ENCODE measurements around the gene AGPAT2. TPM values are rescaled to one million over a fixed set of nuclear protein-coding genes. Genes with fewer than 3 reads are reported as not detected.

AGPAT2 gene
- total RNA-seq, 1 donor from 2014 or later, result 106 TPM

DNA sequence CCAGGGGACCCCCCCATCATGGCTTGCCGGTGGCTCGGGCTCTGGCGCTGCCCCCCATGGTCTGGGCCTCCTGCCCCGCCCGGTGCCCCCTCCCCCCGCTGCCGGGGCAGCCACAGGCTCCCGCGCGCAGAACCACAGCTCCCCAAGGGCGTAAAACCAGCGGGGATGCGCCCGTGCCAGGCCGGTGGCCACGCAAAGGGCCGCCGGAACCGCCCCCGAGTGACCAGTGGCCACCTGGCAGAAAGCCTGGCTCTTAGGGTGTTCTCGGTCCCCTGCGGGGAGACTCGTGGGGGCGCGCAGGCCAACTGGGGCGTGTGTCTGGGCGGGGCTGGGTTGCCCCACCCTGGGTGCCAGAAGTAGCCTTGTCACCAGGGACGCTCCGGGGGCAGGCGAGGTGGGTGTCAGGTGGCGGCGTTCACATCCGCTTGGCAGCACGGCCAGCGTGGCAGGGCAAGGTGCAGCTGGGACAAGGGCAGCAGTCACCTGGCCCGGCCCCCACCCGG, 515 bp upstream of the AGPAT2 start:
- H3K36me3 ChIP-seq, result no peaks in the 10 kb centered on the region
- peak overlapping the region; percentile 93 for H3K27ac ChIP-seq
- no peaks in the 10 kb centered on the region for H3K27me3 ChIP-seq (ENCODE audit: low read depth)
- H3K4me1 ChIP-seq, result peaks cover 63% of the 10 kb centered on the region
- ATAC-seq, result peak; percentile 20 to 38
- no peak for TF ChIP-seq CTCF (IDR thresholded peaks at IDR 0.05)
- peak; percentile 84 for DNase-seq
- intact Hi-C loops (cut with DNase I), result no loop called here
- peak overlapping the region; percentile 97 for H3K4me3 ChIP-seq
- no peaks in the 10 kb centered on the region for H3K9me3 ChIP-seq

GRCh38 chr9:136686534-136686793, 793 bp downstream of the AGPAT2 start:
- no peaks in the 10 kb centered on the region for H3K9me3 ChIP-seq
- H3K27me3 ChIP-seq (ENCODE audit: low read depth), result no peaks in the 10 kb centered on the region
- TF ChIP-seq CTCF (IDR thresholded peaks at IDR 0.05), result no peak
- intact Hi-C loops (cut with DNase I), result no loop called here
- peak overlapping the region; percentile 93 for H3K27ac ChIP-seq
- peaks cover 57% of the 10 kb centered on the region for H3K4me1 ChIP-seq
- H3K36me3 ChIP-seq, result no peaks in the 10 kb centered on the region
- DNase-seq, result no peak
- peak in 1 of 2 donors; percentile 0 for ATAC-seq
- peak overlapping the region; percentile 97 for H3K4me3 ChIP-seq

GRCh38 chr9:136685790-136686533, 1.3 kb downstream of the AGPAT2 start:
- Histone ChIP-seq H3K36me3 (no peaks in the 10 kb centered on the region), H3K4me1 (peaks cover 56% of the 10 kb centered on the region), H3K27ac (peak overlapping the region; percentile 93), H3K27me3 (ENCODE audit: low read depth) (no peaks in the 10 kb centered on the region), H3K4me3 (peak overlapping the region; percentile 97), H3K9me3 (no peaks in the 10 kb centered on the region)
- TF ChIP-seq CTCF (IDR thresholded peaks at IDR 0.05), result no peak
- intact Hi-C loops (cut with DNase I), result no loop called here
- DNase-seq (no peak), ATAC-seq (peak; percentile 4 to 20)

DNA sequence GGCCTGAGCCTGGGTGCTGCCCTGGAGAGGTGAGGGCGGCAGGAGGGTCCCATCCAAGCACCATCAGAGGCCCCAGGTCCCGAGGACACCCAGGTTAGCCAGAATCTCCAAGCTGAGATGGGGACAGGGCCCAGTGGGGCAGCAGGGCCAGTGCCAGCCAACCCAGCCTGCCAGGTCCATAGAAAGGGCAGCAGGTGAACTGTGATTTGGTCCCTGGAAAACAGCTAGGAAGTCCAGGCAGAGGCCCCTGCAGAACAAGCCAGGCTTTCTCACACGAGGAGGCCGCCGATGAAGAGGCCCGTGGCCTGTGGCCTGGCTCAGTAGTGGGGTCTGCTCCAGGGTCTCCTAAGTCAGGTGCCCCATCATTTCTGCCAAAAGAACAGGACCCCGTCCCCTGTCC, 2.0 kb downstream of the AGPAT2 start:
- DNase-seq, result no peak
- intact Hi-C loops (cut with DNase I), result no loop called here
- Histone ChIP-seq H3K27ac (peak overlapping the region; percentile 93), H3K4me1 (peaks cover 56% of the 10 kb centered on the region), H3K4me3 (peak overlapping the region; percentile 97), H3K9me3 (no peaks in the 10 kb centered on the region), H3K27me3 (ENCODE audit: low read depth) (no peaks in the 10 kb centered on the region), H3K36me3 (no peaks in the 10 kb centered on the region)
- no peak for ATAC-seq
- TF ChIP-seq CTCF (IDR thresholded peaks at IDR 0.05), result no peak

DNA sequence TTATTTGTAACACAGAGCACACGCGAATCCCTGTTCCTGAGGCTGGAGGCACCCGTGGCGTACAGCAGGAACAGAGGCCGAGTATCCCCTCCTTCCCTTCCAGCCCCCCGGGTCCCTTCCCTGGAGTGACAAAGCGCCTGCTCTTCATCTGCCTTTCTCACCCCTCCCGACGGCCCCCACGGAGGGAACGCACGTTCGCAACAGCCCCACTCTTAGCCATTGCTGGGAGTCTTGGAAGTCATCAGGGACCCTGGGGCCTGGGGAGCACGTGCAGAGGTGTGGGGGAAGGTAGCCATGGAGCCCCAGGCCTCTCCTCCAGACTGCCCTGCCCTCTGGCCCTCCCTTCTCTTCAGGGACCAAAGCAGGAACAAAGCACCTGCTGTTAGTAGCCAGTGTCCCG, 2.5 kb downstream of the AGPAT2 start:
- Histone ChIP-seq H3K4me1 (peaks cover 56% of the 10 kb centered on the region), H3K27ac (no peak overlapping the region), H3K36me3 (no peaks in the 10 kb centered on the region), H3K27me3 (ENCODE audit: low read depth) (no peaks in the 10 kb centered on the region), H3K4me3 (peak overlapping the region; percentile 97), H3K9me3 (no peaks in the 10 kb centered on the region)
- no peak for TF ChIP-seq CTCF (IDR thresholded peaks at IDR 0.05)
- DNase-seq (no peak), ATAC-seq (no peak)
- intact Hi-C loops (cut with DNase I), result no loop called here

Data from lower lobe of right lung (tissue), 2 donors.